HG02981 (cell line): ENCODE results near the gene GLS2.
A peak's percentile ranks its signal among the peaks of the same experiment; 100 is the strongest.
"Not testable (repeated sequence)": the region's sequence is repeated elsewhere in the genome, so short reads cannot be mapped to it uniquely, and the experiment has no call there.

Experiments used
- ATAC-seq: cut with Tn5 transposase; IDR thresholded peaks from one replicate; pipeline ENCODE4 v1.9.1; 2021; ENCODE audit warnings: mild to moderate bottlenecking, moderate library complexity; ENCODE audit not compliant: unreplicated experiment

The GLS2 gene

GRCh38 chr12:56488041-56488955 is at the start of gene GLS2:
TSS of gene GLS2 (minus strand) at chr12:56488161. CDS start at chr12:56488118, 43 bp downstream.
- ATAC-seq, result peak; percentile 85

- no peak for ATAC-seq
Observed at GRCh38 chr12:56537546-56537945, 49.6 kb upstream of the GLS2 start.

DNA sequence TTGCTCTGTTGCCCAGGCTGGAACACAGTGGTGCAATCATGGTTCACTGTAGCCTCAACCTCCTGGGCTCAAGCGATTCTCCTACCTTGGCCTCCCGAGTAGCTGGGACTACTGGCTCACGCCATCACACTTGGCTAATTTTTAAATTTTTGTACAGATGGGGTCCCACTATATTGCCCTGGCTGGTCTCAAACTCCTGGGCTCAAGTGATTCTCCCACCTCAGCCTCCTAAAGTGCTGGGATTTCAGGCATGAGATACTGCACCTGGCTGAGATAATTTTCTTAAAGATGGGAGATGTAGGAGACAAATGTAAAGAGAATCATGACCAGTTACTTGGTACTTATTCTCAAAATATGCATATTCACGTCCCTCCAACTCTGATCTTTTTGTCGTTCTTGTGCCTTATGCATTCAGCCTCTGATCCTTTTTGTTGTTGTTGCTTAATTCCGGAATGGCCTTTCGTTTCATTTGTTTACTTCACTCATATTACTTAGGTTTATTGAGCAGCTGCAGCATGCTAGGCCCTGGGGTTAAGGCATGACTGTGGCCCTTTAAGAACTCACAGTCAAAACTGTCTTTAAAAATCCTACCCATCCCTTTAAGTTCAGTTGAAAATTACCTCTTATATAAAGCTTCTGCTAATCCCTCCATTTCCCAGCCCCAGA is 42.6 kb upstream of the GLS2 start:
- ATAC-seq, result no peak

- no peak for ATAC-seq
Observed at GRCh38 chr12:56529656-56530055, 41.7 kb upstream of the GLS2 start.

DNA sequence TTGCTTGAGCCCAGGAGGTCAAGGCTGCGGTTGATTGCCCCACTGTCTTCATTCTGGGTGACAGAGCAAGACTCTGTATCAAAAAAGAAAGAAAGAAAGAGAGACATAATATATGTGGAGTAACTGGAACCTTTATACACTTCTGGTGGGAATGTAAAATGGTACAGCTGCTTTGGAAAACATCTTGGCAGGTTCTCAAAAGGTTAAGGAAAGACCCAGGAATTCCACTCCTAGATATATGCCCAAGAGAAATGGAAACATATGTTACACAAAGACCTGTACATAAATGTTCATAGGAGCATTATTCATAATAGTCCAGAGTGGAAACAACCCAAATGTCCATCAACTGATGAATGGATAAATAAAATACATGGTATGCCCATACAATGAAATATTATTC is 40.9 kb upstream of the GLS2 start:
- ATAC-seq, result no peak

DNA sequence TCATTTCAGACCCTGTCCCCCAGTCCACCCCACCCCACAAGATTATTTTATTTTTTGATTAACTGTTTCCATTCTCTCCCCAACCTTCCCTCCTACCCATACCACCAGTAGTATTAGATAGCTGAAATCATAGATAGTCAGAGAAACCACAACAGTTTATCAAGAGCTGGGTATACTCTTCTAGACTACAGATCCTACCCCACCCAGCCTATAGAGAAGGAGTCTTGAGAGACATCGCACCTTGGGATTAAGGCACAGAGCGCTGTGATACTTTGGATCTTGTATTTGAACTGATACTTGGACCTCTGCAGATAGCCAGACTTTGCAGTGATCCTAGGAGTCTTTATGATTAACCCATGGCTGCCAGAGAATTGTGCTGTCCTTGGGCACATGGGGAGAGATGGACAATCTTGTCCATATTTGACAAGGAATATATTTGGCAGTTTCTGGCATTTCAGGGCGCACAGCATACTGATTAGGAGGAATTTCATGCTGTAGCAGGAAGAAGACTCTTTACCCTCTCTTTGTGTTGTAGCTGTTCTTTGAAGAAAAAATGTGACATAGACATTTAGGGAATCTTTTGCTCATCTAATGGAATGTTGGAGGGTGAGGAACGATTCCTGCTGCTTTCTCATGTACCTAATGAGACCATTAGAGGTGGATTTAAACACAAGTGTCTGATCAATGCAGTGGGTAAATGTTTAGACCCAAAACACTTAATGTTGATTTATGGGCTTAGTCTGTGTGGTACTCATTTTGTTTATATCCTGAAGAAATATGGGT is 34.6 kb upstream of the GLS2 start:
- ATAC-seq, result no peak

DNA sequence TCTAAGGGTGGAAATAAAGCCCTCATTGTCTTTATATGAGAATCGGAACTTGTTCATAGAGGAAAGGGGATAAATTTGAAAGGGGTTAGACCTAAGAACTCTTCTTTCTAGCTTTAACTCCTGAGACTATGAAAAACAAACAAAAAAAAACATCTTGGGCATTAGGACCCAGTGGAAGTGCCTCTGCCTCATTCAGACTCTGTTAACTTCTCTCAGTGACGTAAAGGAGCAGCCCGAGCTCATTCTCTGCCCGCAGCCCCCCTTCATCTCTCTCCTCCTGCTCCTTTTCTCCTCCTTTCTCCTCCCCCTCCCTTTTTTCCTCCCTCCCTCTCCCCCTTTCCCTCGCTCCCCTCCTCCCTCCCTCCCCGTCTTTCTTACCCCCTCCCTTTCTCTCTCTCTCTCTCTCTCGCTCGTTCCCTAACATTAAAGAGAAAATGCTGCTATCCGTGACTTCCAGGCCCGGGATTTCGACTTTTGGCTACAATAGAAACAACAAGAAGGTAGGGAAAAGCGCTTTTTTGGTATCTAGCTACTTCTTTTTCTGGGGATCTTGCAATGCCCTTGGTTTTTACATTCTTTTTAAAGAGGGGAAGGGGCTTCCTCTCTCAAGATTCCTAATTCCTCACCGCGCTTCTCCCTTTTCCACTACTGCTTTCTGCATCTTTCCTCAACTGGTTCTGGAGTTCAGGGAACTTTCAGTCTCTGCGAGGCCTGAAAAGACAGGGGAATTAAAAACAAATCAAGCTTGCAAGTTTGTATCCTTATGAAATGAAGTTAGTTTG is 33.8 kb upstream of the GLS2 start, which contains the start of gene RBMS2:
Gene RBMS2, plus strand, starts transcription at position 231 of the 782 bp plus-strand sequence. Its CDS starts 204 bp downstream, at position 435.
- ATAC-seq, result no peak

DNA sequence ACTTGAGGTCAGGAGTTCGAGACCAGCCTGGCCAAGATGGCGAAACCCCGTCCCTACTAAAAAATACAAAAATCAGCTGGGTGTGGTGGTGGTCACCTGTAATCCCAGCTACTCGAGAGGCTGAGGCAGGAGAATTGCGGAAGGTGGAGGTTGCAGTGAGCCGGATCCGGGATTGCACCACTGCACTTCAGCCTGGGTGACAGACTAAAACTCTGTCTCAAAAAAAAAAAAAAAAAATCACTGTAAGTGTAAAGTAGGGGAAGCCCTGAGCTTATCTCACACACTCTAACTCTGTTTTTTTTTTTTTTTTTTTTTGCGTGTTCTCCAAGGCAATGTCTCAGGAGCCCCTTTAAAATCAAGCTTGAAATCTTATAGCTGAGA is 33.2 kb upstream of the GLS2 start:
- ATAC-seq, result no peak

DNA sequence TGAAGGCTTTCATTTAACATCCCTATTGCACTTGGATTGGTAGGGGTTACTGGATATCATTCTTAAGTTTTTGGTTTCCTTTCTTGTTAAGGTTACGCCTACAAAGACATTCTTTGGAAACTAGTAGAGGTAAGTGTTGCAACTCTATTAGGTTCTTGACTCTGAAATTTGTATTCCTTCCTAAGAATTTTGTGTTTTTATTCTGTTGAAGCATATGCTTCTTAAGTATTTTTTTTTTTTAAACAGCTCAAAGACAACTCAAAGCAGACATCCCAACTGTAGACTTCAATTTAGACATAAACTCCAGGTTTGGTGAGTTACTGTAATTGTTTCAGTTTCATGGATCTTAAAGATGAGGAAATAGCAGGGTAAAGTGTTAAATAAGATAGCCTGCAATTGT is 32.5 kb upstream of the GLS2 start:
- no peak for ATAC-seq

GRCh38 chr12:56520048-56520447 is 32.1 kb upstream of the GLS2 start:
- no peak for ATAC-seq

DNA sequence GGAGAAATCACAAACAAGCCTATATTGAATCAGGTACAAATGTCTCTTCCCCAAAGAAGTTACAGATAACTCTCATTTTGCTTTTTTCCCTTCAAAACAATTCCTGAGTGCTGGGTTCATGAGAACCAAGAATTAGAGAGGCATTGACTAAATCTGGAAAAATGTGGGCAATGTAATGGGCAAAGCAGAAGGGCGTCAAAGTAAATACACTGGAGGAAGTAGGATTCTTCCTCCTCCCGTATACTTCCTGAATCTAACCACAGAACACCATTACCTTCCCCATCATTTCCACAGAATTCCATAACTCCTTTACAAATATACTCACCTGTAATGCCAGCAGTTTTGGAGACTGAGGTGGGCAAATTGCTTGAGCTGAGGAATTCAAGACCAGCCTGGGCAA is 30.6 kb upstream of the GLS2 start:
- no peak for ATAC-seq

DNA sequence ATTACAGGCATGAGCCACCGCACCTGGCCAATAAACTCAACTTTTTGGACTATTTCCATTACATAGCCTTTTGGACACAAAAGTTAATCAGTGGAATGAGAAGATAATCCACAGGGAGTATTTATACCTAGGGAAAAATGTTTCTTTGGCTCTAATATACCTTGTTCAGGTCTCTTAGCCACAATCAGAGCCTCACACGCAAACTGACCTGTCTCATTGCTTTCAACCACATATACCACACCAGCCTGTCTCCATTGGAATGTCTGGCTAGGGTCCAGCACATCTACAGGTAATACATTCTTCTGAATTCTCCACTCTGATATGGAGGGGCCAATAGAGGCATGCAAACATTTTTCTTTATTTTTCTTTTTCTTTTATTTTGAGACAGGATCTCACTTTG is 29.9 kb upstream of the GLS2 start:
- ATAC-seq, result no peak

GRCh38 chr12:56514014-56514318 is 26.0 kb upstream of the GLS2 start:
- not testable (repeated sequence) for ATAC-seq

- ATAC-seq, result no peak
Observed at GRCh38 chr12:56510786-56511185, 22.8 kb upstream of the GLS2 start.

DNA sequence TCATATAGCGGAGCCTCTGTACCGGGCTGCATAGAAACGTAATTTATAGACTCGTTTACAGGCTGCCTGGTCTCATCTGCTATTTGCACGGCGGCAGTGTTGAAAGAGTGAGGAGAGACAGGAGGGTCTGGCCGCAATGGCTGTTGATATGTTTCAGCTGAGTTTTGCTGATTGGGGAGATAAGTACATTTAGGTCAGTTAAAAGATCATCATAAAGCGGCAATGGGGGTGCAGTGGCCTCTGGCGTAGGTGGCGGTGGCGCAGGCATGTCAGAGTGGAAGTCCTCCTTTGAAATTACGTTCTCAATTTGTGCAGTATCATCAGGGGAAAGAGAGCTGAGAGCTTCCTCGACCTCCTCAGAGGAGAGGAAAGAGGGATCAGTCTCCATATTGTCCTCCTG is 11.9 kb upstream of the GLS2 start:
- not testable (repeated sequence) for ATAC-seq

GRCh38 chr12:56499452-56499851 is 11.5 kb upstream of the GLS2 start:
- not testable (repeated sequence) for ATAC-seq

GRCh38 chr12:56498126-56498902 is 10.4 kb upstream of the GLS2 start:
- ATAC-seq, result not testable (repeated sequence)

GRCh38 chr12:56496704-56497103 is 8.7 kb upstream of the GLS2 start:
- ATAC-seq, result not testable (repeated sequence)

DNA sequence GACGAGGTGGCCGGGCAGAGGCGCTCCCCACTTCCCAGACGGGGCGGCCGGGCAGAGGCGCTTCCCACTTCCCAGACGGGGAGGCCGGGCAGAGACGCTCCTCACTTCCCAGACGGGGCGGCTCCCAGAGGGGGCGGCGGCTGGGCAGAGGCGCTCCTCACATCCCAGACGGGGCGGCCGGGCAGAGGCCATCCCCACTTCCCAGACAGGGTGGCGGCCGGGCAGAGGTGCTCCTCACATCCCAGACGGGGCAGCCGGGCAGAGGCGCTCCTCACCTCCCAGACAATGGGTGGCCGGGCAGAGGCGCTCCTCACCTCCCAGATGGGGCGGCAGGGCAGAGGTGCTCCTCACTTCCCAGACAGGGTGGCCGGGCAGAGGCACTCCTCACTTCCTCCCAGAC is 6.5 kb upstream of the GLS2 start:
- ATAC-seq, result not testable (repeated sequence)

DNA sequence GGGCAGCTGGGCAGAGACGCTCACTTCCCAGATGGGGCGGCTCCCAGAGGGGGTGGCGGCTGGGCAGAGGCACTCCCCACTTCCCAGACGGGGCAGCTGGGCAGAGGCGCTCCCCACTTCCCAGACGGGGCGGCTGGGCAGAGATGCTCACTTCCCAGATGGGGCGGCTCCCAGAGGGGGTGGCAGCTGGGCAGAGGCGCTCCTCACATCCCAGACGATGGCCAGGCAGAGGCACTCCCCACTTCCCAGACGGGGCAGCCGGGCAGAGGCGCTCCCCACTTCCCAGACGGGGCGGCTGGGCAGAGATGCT is 6.1 kb upstream of the GLS2 start:
- ATAC-seq, result not testable (repeated sequence)
